OCI-LY1 (cell line): ENCODE measurements around the gene CYTH3.

Source experiments
- H2AFZ ChIP-seq: fragments of 200-600 bp; sonication (generic), shearing (Covaris generic); 2 replicates; pipeline ENCODE4 v1.6.0; 2014; ENCODE audit warnings: antibody characterized with exemption, mild to moderate bottlenecking, low read length
- H3F3A ChIP-seq: fragments of 200-600 bp; sonication (generic), shearing (Covaris generic); 2 replicates; pipeline ENCODE4 v1.6.0; 2014; ENCODE audit warnings: mild to moderate bottlenecking, antibody characterized with exemption, low read length, moderate library complexity; ENCODE audit not compliant: insufficient read depth
- H3K27ac ChIP-seq: fragments of 200-600 bp; sonication (generic); 2 replicates; pipeline ENCODE4 v1.5.1; 2014; ENCODE audit warnings: low read length, mixed run types, mild to moderate bottlenecking, low read depth; ENCODE audit not compliant: poor library complexity, severe bottlenecking
- H3K27me3 ChIP-seq: fragments of 200-600 bp; sonication (generic); 2 replicates; pipeline ENCODE4 v1.6.0; 2014; ENCODE audit warnings: antibody characterized with exemption, mild to moderate bottlenecking, low read length, moderate library complexity; ENCODE audit not compliant: insufficient read depth
- H3K36me3 ChIP-seq: fragments of 200-600 bp; sonication (generic); 2 replicates; pipeline ENCODE4 v1.6.1; 2014; ENCODE audit warnings: mild to moderate bottlenecking, antibody characterized with exemption, low read length, moderate library complexity, mixed read lengths; ENCODE audit not compliant: insufficient read depth
- H3K4me1 ChIP-seq: fragments of 200-600 bp; sonication (generic); 2 replicates; pipeline ENCODE4 v1.5.1; 2014; ENCODE audit warnings: mild to moderate bottlenecking, low read length, moderate library complexity; ENCODE audit not compliant: insufficient read depth, severe bottlenecking
- H3K4me2 ChIP-seq: fragments of 200-600 bp; sonication (generic), shearing (Covaris generic); 2 replicates; pipeline ENCODE4 v1.6.1; 2014; ENCODE audit warnings: low read length
- H3K4me3 ChIP-seq: fragments of 200-600 bp; sonication (generic); 2 replicates; pipeline ENCODE4 v1.5.1; 2014; ENCODE audit warnings: low read length, low read depth, mild to moderate bottlenecking, mixed read lengths; ENCODE audit not compliant: poor library complexity, severe bottlenecking
- H3K79me2 ChIP-seq: fragments of 200-600 bp; shearing (Covaris generic); 2 replicates; pipeline ENCODE4 v1.6.1; 2016; ENCODE audit warnings: mixed run types, low read length, mixed read lengths; ENCODE audit not compliant: insufficient read depth
- H3K9ac ChIP-seq: fragments of 200-600 bp; sonication (generic), shearing (Covaris generic); 2 replicates; pipeline ENCODE4 v1.6.1; 2014; ENCODE audit warnings: mild to moderate bottlenecking, low read length, mixed read lengths
- H3K9me2 ChIP-seq: fragments of 200-600 bp; sonication (generic), shearing (Covaris generic); 2 replicates; pipeline ENCODE4 v1.6.1; 2014; ENCODE audit warnings: low read depth, mild to moderate bottlenecking, low read length, mixed read lengths
- H3K9me3 ChIP-seq: fragments of 200-600 bp; shearing (Covaris generic); 2 replicates; pipeline ENCODE4 v1.6.1; 2014; ENCODE audit warnings: low read length, mixed read lengths
- H4K20me1 ChIP-seq: fragments of 200-600 bp; sonication (generic), shearing (Covaris generic); 2 replicates; pipeline ENCODE4 v1.6.0; 2016; ENCODE audit warnings: mild to moderate bottlenecking, low read length; ENCODE audit not compliant: insufficient read depth
- EZH2 ChIP-seq: fragments of 200-600 bp; sonication (generic), shearing (Covaris generic); IDR thresholded peaks from 2 replicates; pipeline ENCODE4 v1.8.0; 2017; ENCODE audit warnings: borderline replicate concordance, mixed run types, mild to moderate bottlenecking, antibody characterized with exemption, low read length, moderate library complexity, mixed read lengths
- TF ChIP-seq, protein P1 (sequence below): fragments of 200-600 bp; sonication (generic), shearing (Covaris generic); IDR thresholded peaks from 2 replicates; pipeline ENCODE4 v1.5.1; 2017; ENCODE audit warnings: mild to moderate bottlenecking, antibody characterized with exemption, low read length, moderate library complexity, mixed read lengths

Gene CYTH3

GRCh38 chr7:6157685-6158423 is 114.6 kb downstream of the CYTH3 start:
- Histone ChIP-seq H3K36me3 (peaks cover 42% of the 10 kb centered on the region), H3K9me3 (no peaks in the 10 kb centered on the region), H3K9ac (no peak overlapping the region), H3K27ac (no peak overlapping the region), H2AFZ (no peak overlapping the region), H3K4me1 (no peaks in the 10 kb centered on the region), H3K4me3 (no peak overlapping the region), H3K4me2 (no peak overlapping the region), H3K9me2 (no peaks in the 10 kb centered on the region), H4K20me1 (no peaks in the 10 kb centered on the region), H3K79me2 (no peaks in the 10 kb centered on the region), H3F3A (no peaks in the 10 kb centered on the region), H3K27me3 (no peaks in the 10 kb centered on the region)
- TF ChIP-seq EZH2, result no peak
- TF ChIP-seq, protein P1, sequence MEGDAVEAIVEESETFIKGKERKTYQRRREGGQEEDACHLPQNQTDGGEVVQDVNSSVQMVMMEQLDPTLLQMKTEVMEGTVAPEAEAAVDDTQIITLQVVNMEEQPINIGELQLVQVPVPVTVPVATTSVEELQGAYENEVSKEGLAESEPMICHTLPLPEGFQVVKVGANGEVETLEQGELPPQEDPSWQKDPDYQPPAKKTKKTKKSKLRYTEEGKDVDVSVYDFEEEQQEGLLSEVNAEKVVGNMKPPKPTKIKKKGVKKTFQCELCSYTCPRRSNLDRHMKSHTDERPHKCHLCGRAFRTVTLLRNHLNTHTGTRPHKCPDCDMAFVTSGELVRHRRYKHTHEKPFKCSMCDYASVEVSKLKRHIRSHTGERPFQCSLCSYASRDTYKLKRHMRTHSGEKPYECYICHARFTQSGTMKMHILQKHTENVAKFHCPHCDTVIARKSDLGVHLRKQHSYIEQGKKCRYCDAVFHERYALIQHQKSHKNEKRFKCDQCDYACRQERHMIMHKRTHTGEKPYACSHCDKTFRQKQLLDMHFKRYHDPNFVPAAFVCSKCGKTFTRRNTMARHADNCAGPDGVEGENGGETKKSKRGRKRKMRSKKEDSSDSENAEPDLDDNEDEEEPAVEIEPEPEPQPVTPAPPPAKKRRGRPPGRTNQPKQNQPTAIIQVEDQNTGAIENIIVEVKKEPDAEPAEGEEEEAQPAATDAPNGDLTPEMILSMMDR, result no peak

DNA sequence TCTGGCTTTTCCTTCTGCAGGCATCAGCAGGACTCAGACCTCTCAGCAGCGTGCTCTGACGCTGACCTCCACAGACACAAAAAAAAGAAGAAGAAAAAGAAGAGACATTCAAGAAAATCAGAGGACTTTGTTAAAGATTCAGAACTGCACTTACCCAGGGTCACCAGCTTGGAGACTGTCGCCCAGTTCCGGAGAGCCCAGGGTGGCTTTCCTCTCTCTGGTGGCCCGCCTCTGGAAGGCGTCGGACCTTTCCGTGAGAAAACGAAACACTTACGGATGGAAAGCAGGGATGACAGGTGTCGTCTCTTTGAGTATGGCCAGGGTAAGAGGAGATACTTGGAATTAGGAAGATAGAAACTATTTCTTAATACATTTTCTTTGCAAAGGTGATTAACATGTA is 115.7 kb downstream of the CYTH3 start:
- no peaks in the 10 kb centered on the region for H3K9me3 ChIP-seq
- H3K36me3 ChIP-seq, result peaks cover 52% of the 10 kb centered on the region
- H3K4me2 ChIP-seq, result no peak overlapping the region
- TF ChIP-seq, protein P1, result no peak
- no peaks in the 10 kb centered on the region for H3K79me2 ChIP-seq
- H3K27me3 ChIP-seq, result no peaks in the 10 kb centered on the region
- no peaks in the 10 kb centered on the region for H3F3A ChIP-seq
- no peaks in the 10 kb centered on the region for H3K4me1 ChIP-seq
- H3K27ac ChIP-seq, result no peak overlapping the region
- H3K9me2 ChIP-seq, result no peaks in the 10 kb centered on the region
- no peak overlapping the region for H3K9ac ChIP-seq
- H3K4me3 ChIP-seq, result no peak overlapping the region
- H4K20me1 ChIP-seq, result no peaks in the 10 kb centered on the region
- H2AFZ ChIP-seq, result no peak overlapping the region

GRCh38 chr7:6155596-6155995 is 116.8 kb downstream of the CYTH3 start:
- Histone ChIP-seq H3K79me2 (no peaks in the 10 kb centered on the region), H3K4me1 (no peaks in the 10 kb centered on the region), H3K4me3 (no peak overlapping the region), H3K27ac (no peak overlapping the region), H3K9me2 (no peaks in the 10 kb centered on the region), H3K4me2 (no peak overlapping the region), H4K20me1 (no peaks in the 10 kb centered on the region), H2AFZ (no peak overlapping the region), H3K36me3 (peaks cover 51% of the 10 kb centered on the region), H3F3A (no peaks in the 10 kb centered on the region), H3K9ac (no peak overlapping the region), H3K9me3 (no peaks in the 10 kb centered on the region), H3K27me3 (no peaks in the 10 kb centered on the region)
- TF ChIP-seq, protein P1, result no peak
- no peak for TF ChIP-seq EZH2
